Measurements from ENCODE around the gene COQ10A. TPM values are rescaled to one million over a fixed set of nuclear protein-coding genes. Genes with fewer than 3 reads are reported as not detected.
A peak's percentile ranks its signal among the peaks of the same experiment; 100 is the strongest.

The COQ10A gene
- total and polyA plus RNA-seq, 9 of the 15 experiments (the other 6 are each of a cell fraction or from before 2014, with no cell fraction given) = 3.1 to 26.4 (median 12.7) TPM

- TF ChIP-seq ZHX1 (conservative IDR thresholded peaks at IDR 0.05; ENCODE audit: low read length) (no peak), HBP1 (CRISPR knock-in tag; IDR thresholded peaks at IDR 0.05) (no peak), SLC30A9 (CRISPR knock-in tag; IDR thresholded peaks at IDR 0.05) (no peak), SP1 (CRISPR knock-in tag; IDR thresholded peaks at IDR 0.05) (peak; percentile 70), POLR2H (tag; IDR thresholded peaks at IDR 0.05; ENCODE audit: low read depth) (peak; percentile 77), SFPQ (IDR thresholded peaks at IDR 0.05; ENCODE audit: low read depth, low read length) (no peak), ZNF609 (CRISPR knock-in tag; IDR thresholded peaks at IDR 0.05; ENCODE audit: borderline replicate concordance) (no peak), ZZZ3 (IDR thresholded peaks at IDR 0.05) (no peak), ZBTB9 (CRISPR knock-in tag; IDR thresholded peaks at IDR 0.05) (no peak)
Measured at GRCh38 chr12:56299853-56300643, 33.3 kb downstream of the COQ10A start, which contains the start of gene CS (continued).

Data from K562 (cell line).